Motor neuron (in vitro differentiated cells): ENCODE results near the gene AP5Z1. TPM values are rescaled to one million over a fixed set of nuclear protein-coding genes. Genes with fewer than 3 reads are reported as not detected.
A peak's percentile ranks its signal among the peaks of the same experiment; 100 is the strongest.

Experiments
- ATAC-seq, 8 experiments: fragments of 200-7000 bp; cut with Tn5 transposase; replicated peaks in 6 of 8; 2 replicates each; pipeline ENCODE4 v1.8.0; 2021; ENCODE audit warnings: mild to moderate bottlenecking in 8 of 8, moderate library complexity in 8 of 8
- H3K27ac ChIP-seq, 2 donors: fragments of 250-450 bp; sonication (Bioruptor Pico); 2 replicates each; pipeline ENCODE4 v1.9.0; 2021; ENCODE audit warnings: antibody characterized with exemption in 2 of 2, mild to moderate bottlenecking in 2 of 2, moderate library complexity in 1 of 2
- H3K4me1 ChIP-seq, 2 donors: fragments of 250-450 bp; sonication (Bioruptor Pico); replicated peaks in 1 of 2; 2 replicates each; pipeline ENCODE4 v1.6.1; 2021; ENCODE audit warnings: antibody characterized with exemption in 2 of 2, mild to moderate bottlenecking in 2 of 2, moderate library complexity in 1 of 2
- H3K4me3 ChIP-seq, 5 donors: fragments of 250-450 bp; sonication (Bioruptor Pico); 2 replicates each; pipeline ENCODE4 v1.9.0; 2021; ENCODE audit warnings: antibody characterized with exemption in 5 of 5, mild to moderate bottlenecking in 5 of 5, moderate library complexity in 4 of 5
- WGBS, 10 experiments: fragments of 450-650 bp; shearing (Covaris generic); methylation state at CpG; one replicate each; pipeline ENCODE4 v1.0.0; 2022; 5-methylcytosine and 5-hydroxymethylcytosine counted together
- in situ Hi-C, 9 experiments: fragments of 400-800 bp; cut with MboI; loops; one replicate each; pipeline ENCODE4 v1.15.0; 2021; ENCODE audit warnings: low sequenced_read_pairs in 9 of 9, low pct_unique_long_range_greater_than_20kb in 2 of 9; ENCODE audit not compliant: unreplicated experiment in 9 of 9
- total RNA-seq, 8 experiments: library from RNA; unstranded; fragments of 300-600 nt; gene quantifications; 2 replicates each; pipeline versions ENCODE4 v1.2.3 to v1.2.4, GENCODE V29; 2022

AP5Z1 gene
- total RNA-seq = 10 to 100 TPM in 7 of 8 experiments, 1 to 10 TPM in 1; 9.1 to 34.0 (median 18.3) TPM

DNA sequence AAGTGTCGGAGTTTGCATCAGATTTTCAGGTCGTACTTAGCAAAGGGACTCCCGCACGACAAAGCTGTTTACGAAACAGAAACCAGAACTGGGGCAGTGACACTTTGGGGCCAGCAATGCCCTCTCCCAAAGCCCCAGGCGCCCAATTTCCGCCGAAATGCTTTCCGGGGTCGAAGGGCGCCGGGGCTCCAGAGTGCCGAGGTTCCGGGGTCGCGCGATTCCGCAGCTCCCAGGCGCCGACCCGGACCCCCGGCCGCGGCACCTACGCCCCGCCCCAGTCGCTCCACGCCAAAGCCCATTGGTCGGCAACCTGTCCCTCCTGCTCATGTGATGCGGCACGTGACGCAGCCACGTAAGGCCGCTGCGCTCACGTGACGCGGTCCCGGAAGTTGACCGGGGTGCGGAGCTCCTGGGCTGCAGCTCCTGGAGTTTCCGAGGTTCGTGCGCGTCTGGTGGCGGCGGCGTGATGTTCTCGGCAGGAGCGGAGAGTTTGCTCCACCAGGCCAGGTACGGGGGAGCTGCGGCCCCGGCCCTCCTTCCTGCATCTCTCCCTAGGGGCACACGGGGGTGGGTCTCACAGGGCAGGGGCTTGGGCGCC, at the start of gene AP5Z1:
Gene AP5Z1 (plus strand): TSS at position 374 of the 598 bp plus-strand sequence. CDS start 93 bp downstream, at position 467.
- H3K4me1 ChIP-seq = peaks cover 13 to 14% of the 10 kb centered on the region in 2 donors
- WGBS, 10 experiments = 0% methylated on average over 2 to 5 of the region's 55 CpGs; no CpG with 5 or more reads in 5 of the 10 experiments
- ATAC-seq = peak; percentile 83 to 96 (median 94)
- in situ Hi-C loops = loop anchor here in 1 of 9 experiments (25.0 kb wide), 1 partner anchor 312 kb away; no protein-coding TSS in a partner anchor
- peak within 1 kb of the TSS; percentile 71 to 98 (median 87) for H3K4me3 ChIP-seq
- peak within 1 kb of the TSS; percentile 84 to 91 for H3K27ac ChIP-seq

GRCh38 chr7:4725850-4726450, 49.5 kb upstream of the AP5Z1 start:
- no peak for ATAC-seq
- WGBS, 10 experiments = 20 to 84% (median 67%) methylated on average over 1 to 11 of the region's 15 CpGs; no CpG with 5 or more reads in 1 of the 10 experiments
- H3K4me1 ChIP-seq = peaks cover 13 to 19% of the 10 kb centered on the region in 2 donors
- H3K27ac ChIP-seq = peak overlapping the region; percentile 77 to 82
- in situ Hi-C loops = no loop called here
- peak overlapping the region in 2 of 5 donors; percentile 26 to 33 for H3K4me3 ChIP-seq

GRCh38 chr7:4726566-4726965, 48.9 kb upstream of the AP5Z1 start:
- H3K4me1 ChIP-seq = peaks cover 13 to 19% of the 10 kb centered on the region in 2 donors
- 80 to 100% (median 94%) methylated on average over 1 to 6 of the region's 9 CpGs; no CpG with 5 or more reads in 6 of the 10 experiments for WGBS, 10 experiments
- H3K4me3 ChIP-seq = no peak overlapping the region
- in situ Hi-C loops = no loop called here
- ATAC-seq = no peak
- H3K27ac ChIP-seq = no peak overlapping the region

GRCh38 chr7:4727914-4728705, 47.3 kb upstream of the AP5Z1 start:
- Histone ChIP-seq H3K4me1 (peaks cover 13 to 19% of the 10 kb centered on the region in 2 donors), H3K4me3 (no peak overlapping the region), H3K27ac (no peak overlapping the region)
- 80 to 100% (median 88%) methylated on average over 1 to 14 of the region's 20 CpGs; no CpG with 5 or more reads in 1 of the 10 experiments for WGBS, 10 experiments
- no peak for ATAC-seq
- in situ Hi-C loops = no loop called here

GRCh38 chr7:4729266-4729665, 46.2 kb upstream of the AP5Z1 start:
- WGBS, 10 experiments = 81 to 90% methylated on average over 2 to 6 of the region's 19 CpGs; no CpG with 5 or more reads in 8 of the 10 experiments

GRCh38 chr7:4730276-4730675, 45.1 kb upstream of the AP5Z1 start:
- ATAC-seq = no peak
- in situ Hi-C loops = no loop called here
- Histone ChIP-seq H3K4me1 (peaks cover 5 to 9% of the 10 kb centered on the region in 2 donors), H3K4me3 (no peak overlapping the region), H3K27ac (no peak overlapping the region)
- WGBS, 10 experiments = 60 to 95% (median 88%) methylated on average over 1 to 16 of the region's 19 CpGs; no CpG with 5 or more reads in 4 of the 10 experiments

More at GRCh38 chr7:4729266-4729665, 46.2 kb upstream of the AP5Z1 start:
- peaks cover 13 to 19% of the 10 kb centered on the region in 2 donors for H3K4me1 ChIP-seq
- H3K4me3 ChIP-seq = no peak overlapping the region
- in situ Hi-C loops = no loop called here
- H3K27ac ChIP-seq = no peak overlapping the region
- no peak for ATAC-seq

GRCh38 chr7:4730971-4731370, 44.5 kb upstream of the AP5Z1 start:
- ATAC-seq = no peak
- Histone ChIP-seq H3K4me3 (no peak overlapping the region), H3K27ac (no peak overlapping the region), H3K4me1 (peaks cover 0 to 2% of the 10 kb centered on the region in 2 donors)
- in situ Hi-C loops = no loop called here
- WGBS, 10 experiments = 73 to 100% (median 89%) methylated on average over 2 to 8 of the region's 10 CpGs; no CpG with 5 or more reads in 3 of the 10 experiments

- no peak overlapping the region for H3K27ac ChIP-seq
Observed at GRCh38 chr7:4731803-4732202, 43.6 kb upstream of the AP5Z1 start.

DNA sequence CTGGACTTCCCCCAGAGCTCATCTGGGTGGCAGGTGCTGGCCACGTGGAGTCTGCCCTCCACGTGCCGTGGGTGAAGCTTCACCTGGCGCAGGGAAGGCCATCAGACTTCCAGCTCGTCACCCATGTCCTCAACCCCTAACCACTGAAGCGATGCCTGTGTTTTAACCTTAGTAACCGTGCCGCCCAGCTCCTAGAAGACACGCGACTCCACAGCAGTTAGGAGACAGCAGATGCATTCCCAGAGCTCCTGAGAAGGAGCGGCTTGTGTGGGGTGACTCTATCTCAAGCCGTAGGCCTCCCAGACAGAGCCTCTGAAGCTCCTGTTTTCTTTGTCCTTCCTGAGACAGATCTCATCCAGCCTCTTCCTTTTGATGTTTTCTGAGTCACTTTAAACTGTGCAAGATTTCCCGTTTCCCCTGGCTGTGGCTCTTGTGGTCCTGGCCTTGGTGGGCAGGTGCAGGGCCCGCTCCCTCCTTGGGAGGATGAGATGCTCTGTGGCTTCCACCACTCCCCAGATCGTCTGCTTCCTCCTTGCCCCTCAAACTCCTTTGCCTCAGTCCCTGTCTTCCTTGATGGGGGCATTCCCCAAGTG, 41.4 kb upstream of the AP5Z1 start:
- in situ Hi-C loops = no loop called here
- no peak overlapping the region for H3K27ac ChIP-seq
- no peak overlapping the region for H3K4me3 ChIP-seq
- WGBS, 10 experiments = 80 to 100% (median 96%) methylated on average over 1 to 9 of the region's 15 CpGs; no CpG with 5 or more reads in 4 of the 10 experiments
- ATAC-seq = no peak
- peaks cover 7 to 11% of the 10 kb centered on the region in 2 donors for H3K4me1 ChIP-seq

More at GRCh38 chr7:4731803-4732202, 43.6 kb upstream of the AP5Z1 start:
- H3K4me3 ChIP-seq = no peak overlapping the region
- peak in 2 of 8 experiments; percentile 19 to 36 for ATAC-seq
- 75 to 100% (median 100%) methylated on average over 1 to 9 of the region's 16 CpGs; no CpG with 5 or more reads in 3 of the 10 experiments for WGBS, 10 experiments
- in situ Hi-C loops = no loop called here
- no peaks in the 10 kb centered on the region for H3K4me1 ChIP-seq

DNA sequence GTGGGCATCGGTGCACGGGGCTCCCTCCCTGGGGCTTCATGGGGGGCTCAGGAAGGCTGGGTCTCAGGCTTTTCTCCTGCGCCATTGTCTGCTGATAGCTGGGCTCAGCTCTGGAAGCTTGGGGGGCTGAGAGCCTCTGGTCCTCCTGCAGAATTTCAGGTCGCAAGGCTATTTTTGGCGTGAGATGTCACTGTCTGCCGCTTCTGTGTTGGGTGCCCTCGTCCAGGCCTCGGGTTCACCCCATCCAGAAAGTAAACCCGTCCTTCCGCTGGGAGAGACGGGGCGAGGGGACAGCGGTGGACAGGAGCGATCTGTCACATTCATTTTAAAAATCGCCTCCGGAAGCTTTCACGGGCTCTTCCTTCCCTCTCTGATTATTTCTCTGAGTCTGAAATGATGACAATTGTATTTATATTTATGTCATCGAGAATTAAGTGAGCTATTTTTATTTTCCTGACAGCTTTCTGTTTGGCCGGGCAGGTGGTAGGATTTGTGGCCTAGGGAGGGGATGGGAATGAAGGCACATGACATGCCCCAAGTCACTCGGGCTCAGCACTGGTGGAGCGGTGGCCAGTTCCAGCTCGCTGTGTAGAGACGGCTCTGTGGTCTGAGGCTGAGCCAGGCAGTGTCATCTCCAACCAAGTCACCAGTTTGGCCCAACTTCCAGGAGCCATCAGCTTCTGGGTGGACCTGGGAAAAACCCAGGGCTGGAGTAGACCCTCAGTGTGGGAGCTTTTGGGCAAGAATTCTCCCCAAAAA, 40.7 kb upstream of the AP5Z1 start:
- peak in 1 of 8 experiments; percentile 19 for ATAC-seq
- in situ Hi-C loops = no loop called here
- H3K4me3 ChIP-seq = no peak overlapping the region
- peaks cover 14 to 18% of the 10 kb centered on the region in 2 donors for H3K4me1 ChIP-seq
- 70 to 94% (median 89%) methylated on average over 2 to 19 of the region's 23 CpGs; no CpG with 5 or more reads in 4 of the 10 experiments for WGBS, 10 experiments
- no peak overlapping the region for H3K27ac ChIP-seq

DNA sequence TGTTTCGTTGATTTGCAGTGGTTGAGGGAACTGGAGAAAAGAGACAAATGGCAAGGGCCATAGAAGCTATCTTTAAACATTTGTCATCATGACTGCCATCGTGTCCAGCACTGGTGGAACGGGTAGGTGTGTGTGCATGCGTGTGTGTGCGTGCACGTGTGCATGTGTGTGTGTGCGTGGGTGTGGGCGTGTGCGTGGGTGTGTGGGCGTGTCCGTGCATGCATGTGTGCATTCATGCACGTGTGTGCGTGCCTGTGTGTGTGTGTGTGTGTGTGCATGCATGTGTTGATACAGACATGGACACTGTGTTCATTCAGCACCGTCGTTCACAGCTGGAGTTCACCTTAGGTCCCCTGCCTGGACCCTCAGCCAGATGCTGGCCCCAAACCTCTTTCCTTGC, 38.1 kb upstream of the AP5Z1 start:
- Histone ChIP-seq H3K27ac (no peak overlapping the region), H3K4me3 (no peak overlapping the region), H3K4me1 (peaks cover 16 to 18% of the 10 kb centered on the region in 2 donors)
- WGBS, 10 experiments = 86 to 100% (median 95%) methylated on average over 1 to 6 of the region's 15 CpGs; no CpG with 5 or more reads in 6 of the 10 experiments
- no peak for ATAC-seq
- in situ Hi-C loops = no loop called here
